ENCODE measurements around the gene UBASH3B.

The UBASH3B gene

DNA sequence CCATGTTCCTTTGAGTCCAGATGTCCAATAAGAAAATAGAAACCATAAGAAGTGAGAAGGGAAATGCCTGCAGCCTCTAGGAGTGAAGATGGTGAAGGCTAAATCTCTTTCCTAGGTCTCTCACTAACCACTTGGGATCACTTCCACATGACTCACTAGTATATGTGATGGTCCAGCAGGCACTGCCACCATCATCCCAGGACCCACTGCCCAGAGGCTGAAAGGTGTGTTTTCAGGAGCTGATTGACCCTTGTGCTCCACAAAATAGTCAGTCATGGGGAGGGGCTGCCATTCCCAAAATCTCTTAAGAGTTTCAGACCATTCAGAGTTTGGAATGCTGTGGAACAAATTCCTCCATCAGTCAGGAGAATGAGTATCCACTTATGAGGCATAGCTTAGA lies 22.9 kb downstream of the UBASH3B start:
- no peak for DNase-seq (ENCODE audit: low spot score)

GRCh38 chr11:122679466-122679865 lies 23.9 kb downstream of the UBASH3B start:
- DNase-seq (ENCODE audit: low spot score) = no peak

GRCh38 chr11:122681070-122681469 lies 25.5 kb downstream of the UBASH3B start:
- DNase-seq (ENCODE audit: low spot score) = no peak

DNA sequence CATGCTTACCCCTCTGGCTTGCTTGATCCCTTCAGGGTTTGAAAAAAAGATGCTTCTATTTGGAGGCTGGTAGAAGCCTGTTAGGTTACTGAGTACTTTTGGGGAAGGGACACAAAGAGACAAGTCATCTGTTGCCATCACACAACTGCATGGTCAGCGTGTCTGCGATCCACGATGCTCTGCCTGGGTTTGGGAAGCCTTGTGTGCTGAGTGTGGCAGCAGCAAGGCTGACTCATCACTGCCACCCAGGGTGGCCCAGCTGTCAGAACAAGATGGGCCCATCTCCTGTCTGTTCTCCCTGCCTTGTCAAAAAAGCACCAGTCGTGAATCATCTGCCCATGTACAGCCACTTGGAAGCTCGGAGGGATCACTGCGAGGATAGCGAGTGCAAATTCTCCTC lies 26.2 kb downstream of the UBASH3B start:
- no peak for DNase-seq (ENCODE audit: low spot score)

GRCh38 chr11:122682464-122682863 lies 26.9 kb downstream of the UBASH3B start:
- no peak for DNase-seq (ENCODE audit: low spot score)

DNA sequence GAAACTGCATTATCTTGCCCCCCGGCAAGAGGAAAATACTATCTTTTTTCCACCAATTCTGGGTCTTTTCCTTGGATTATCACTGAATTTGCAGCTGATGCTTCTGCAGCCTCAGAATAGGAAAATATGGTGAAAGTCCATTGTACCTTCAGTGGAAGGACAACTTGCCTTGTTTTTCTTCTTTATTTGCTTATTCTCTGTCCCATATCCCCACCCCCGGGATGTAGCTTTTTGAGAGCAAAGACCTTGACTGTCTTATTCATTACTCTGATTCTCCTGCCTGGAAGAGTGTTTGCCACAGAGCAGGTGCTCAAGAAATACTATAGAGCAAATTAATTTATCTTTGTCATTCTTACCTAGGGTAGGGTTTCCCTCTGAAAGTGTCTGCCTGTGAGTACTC lies 29.5 kb downstream of the UBASH3B start:
- DNase-seq (ENCODE audit: low spot score) = no peak

- no peak for DNase-seq (ENCODE audit: low spot score)
Measured at GRCh38 chr11:122686111-122686510, 30.6 kb downstream of the UBASH3B start.

- no peak for DNase-seq (ENCODE audit: low spot score)
Measured at GRCh38 chr11:122690384-122690783, 34.9 kb downstream of the UBASH3B start.

DNA sequence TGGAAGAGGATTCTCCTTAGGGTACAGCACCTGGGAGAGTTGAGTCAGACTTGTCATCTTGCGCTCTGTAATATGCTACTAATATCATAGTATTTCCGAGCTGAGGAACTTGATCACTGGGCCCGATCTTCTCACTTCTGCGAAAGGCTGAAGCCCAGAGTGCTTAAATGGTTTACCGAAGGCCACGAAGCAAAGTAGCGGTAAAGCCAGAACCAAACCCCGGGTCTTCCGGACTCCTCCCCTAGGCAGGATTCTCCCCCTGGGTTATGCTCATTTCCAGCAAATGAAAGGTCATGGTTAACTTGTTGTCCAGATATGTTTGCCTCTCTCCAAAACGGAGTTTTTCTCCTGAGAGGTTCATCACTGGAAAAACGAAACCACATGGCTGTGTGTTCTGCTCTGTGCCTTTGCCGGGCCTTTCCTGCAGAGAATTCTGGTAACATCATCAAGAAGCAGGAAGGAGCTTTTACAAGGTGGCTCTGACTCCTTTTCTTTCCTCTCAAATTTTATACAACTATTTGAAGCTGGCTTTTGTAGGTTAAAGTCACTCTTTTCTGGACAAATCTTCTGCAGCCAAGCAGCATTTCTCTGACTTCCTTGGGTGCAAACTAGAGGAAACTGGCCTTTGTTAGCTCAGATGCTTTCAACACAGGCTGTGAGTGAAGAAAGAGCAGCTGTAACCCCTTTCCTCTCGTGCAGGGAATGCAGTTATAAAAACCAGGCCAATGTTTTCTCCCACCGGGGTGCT lies 35.5 kb downstream of the UBASH3B start:
- DNase-seq (ENCODE audit: low spot score) = no peak

GRCh38 chr11:122691549-122692150 lies 36.1 kb downstream of the UBASH3B start:
- DNase-seq (ENCODE audit: low spot score) = no peak

DNA sequence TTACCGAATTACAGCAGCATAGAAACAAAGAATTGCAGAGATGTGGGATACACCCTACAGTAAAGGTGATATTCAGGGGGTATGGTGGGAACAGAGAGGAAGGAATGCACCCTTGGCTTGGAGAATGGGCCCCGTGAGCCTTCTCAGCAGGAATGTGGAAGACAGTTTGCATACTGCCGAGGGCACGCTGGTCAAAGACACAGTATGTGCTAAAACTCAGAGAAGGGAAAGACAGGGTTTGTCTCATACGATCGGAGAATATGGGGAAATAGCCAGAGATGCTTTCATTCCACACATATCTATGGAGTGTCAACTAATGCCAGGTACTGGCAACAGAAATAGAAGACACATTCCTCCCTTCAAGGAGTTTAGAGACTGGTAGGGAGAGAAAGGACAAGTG lies 36.9 kb downstream of the UBASH3B start:
- no peak for DNase-seq (ENCODE audit: low spot score)

DNA sequence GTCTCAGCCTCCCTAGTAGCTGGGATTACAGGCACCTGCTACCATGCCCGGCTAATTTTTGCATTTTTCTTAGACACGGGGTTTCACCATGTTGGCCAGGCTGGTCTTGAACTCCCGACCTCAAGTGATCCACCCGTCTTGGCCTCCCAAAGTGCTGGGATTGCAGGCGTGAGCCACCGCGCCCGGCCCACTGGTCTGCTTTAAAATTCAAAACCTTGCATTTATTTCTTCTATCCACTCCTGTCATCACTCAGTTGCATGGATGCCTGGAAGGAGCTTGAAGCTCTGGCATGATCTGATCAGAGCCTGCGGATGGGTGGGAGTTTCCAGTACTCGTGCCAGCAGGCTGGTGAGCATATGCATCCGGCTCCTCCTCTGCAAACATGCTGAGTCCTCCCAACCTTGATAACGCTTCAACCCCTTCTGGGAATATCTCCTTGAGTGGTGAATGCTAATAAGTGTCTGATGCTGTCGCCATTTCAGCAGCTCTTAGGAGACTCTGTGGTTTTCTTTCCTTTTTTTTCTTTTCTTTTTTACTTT lies 39.6 kb downstream of the UBASH3B start:
- DNase-seq (ENCODE audit: low spot score) = no peak

DNA sequence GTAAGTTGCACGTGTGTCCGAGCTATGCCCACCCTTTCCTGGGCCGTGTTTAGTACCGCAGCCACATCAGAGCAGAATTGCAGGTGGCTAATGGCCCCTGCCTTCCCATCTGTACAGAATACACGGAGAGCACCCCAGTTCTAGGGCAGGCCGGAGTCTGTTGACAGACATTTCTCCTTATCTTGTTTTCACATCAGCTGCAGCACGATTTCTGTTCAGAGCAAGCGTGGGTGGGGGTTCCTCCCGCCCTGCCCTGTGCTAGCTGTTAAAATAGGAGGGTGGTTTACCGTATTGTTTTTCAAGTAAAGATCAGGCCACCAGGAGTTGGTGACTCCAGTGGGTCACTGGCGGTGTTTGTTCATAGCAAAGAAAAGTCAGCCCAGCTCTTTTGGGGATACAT lies 41.1 kb downstream of the UBASH3B start:
- no peak for DNase-seq (ENCODE audit: low spot score)

- no peak for DNase-seq (ENCODE audit: low spot score)
Measured at GRCh38 chr11:122697636-122698167, 42.2 kb downstream of the UBASH3B start.

DNA sequence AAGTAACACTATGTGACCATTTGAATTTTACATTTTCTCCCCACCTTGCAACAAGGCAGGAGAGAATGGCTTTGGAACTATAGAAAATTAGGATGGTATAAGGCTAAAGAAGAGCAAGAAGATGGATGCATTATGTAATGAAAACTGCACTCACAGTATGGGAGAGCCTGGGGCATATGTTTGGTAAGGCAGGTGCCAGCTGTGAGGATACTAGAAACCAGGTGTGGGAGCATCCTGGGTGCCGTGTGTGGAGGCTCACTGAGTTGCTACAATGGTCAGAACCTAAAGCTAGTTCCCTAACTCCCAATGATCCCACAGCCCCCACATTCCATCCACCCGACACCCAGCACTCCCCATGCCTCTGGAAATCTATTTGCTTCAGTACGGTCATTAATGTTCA lies 42.9 kb downstream of the UBASH3B start:
- DNase-seq (ENCODE audit: low spot score) = no peak

DNA sequence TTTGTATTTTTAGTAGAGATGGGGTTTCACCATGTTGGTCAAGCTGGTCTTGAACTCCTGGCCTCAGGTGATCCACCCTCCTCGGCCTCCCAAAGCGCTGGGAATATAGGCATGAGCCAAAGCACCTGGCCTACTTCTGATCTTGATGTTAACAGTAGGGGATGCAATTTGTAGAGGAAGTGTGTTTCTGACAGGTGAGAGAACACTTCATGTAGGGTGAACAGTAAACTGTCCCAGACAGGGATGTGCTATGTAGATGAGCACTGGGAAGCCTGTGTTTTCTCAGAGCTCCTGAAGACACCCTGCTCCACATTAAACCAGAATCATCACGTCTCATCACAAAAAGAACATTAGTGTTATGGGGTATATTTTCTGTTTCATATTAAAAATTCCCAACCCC lies 45.1 kb downstream of the UBASH3B start:
- no peak for DNase-seq (ENCODE audit: low spot score)

DNA sequence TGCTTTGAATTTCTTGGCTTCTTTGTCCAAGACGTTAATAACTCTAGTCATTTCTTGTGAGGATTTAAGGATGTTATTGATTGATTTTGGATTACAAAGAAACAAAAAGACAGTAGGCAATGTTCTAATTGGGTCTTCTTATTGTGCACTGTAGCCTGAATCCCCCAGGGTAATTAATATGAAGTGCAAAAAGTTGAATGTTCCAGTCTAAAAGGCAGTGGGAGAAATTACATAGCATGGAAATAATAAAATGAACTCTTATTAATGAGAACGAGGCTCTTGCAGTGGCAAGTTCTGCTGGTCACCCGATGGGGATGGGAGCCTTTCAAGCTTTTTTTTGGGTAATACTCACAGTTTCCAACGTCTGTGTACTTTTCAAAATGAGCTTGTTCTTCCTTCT lies 45.6 kb downstream of the UBASH3B start:
- no peak for DNase-seq (ENCODE audit: low spot score)

- no peak for DNase-seq (ENCODE audit: low spot score)
Measured at GRCh38 chr11:122703541-122704272, 48.2 kb downstream of the UBASH3B start.

- DNase-seq (ENCODE audit: low spot score) = no peak
Measured at GRCh38 chr11:122705396-122705795, 49.9 kb downstream of the UBASH3B start.

DNA sequence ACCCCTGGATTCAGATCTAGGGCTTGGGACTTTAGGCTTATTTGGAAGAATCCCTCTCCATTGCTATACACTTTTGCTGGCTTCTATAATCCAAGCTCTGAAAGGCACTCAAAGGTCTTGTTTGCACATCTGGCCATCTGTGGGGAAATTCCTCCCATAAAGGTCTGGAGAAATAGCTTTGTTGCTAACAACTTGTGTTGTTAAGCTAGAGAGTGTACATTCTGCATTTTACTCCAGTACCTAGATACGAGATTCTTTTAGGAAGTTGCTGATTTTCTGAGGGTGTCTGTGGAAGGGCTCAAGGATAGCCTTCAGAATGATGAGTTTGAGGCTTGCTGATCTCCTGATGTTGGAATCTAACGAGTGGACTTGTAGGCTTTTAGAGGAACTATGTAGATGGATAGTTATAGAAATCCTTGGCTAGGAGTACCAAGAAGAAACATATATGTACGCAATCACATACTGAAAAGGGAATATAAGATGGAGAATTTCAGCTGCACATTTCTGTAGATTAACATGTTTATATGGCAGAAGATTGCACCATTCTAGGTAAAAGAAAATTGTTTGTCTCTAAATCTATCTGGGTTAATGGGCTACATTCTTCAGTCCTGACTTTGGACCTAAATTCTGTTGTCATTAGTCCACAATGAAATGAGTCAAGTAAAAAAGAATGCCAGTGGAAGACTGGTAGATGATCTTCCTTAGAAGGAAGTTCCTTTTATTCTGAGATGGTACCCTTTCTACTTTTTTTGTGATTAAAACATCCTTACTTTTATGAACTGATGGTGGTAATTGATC lies 51.0 kb downstream of the UBASH3B start:
- DNase-seq (ENCODE audit: low spot score) = no peak

DNA sequence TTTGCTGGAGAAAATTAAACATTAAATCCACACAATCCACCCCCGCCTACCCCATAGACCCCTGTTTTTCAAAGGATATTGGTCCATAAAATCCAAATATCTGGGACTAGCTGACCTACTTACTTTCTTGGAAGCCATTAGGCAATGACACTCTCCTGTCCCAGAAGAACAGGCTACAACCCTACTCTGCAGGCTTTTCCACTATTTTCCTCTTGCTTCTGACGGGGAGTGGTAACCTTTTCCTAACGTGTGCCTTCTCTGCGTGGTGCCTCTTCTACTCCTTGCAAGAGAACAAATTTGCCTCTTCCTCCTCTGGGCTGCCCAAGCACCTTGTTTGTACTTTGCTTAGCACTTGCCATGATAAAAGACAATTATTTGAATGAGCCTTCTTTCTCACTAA lies 51.6 kb downstream of the UBASH3B start:
- no peak for DNase-seq (ENCODE audit: low spot score)

GRCh38 chr11:122707901-122708300 lies 52.4 kb downstream of the UBASH3B start:
- DNase-seq (ENCODE audit: low spot score) = no peak
